D341Med (cell line): ENCODE measurements around the gene ATCAY.
A peak's percentile ranks its signal among the peaks of the same experiment; 100 is the strongest.

Experiments used
- DNase-seq: peaks from one replicate; pipeline ENCODE4 v3.0.0; 2012; ENCODE audit warnings: low spot score

Gene ATCAY

GRCh38 chr19:3970808-3971598, 90.5 kb downstream of the ATCAY start, which contains the start of gene DAPK3:
TSS of gene DAPK3 (minus strand) at chr19:3971099. CDS start at chr19:3969735, 1,364 bp downstream.
- peak; percentile 98 for DNase-seq

GRCh38 chr19:3975144-3975543, 94.7 kb downstream of the ATCAY start:
- no peak for DNase-seq

DNA sequence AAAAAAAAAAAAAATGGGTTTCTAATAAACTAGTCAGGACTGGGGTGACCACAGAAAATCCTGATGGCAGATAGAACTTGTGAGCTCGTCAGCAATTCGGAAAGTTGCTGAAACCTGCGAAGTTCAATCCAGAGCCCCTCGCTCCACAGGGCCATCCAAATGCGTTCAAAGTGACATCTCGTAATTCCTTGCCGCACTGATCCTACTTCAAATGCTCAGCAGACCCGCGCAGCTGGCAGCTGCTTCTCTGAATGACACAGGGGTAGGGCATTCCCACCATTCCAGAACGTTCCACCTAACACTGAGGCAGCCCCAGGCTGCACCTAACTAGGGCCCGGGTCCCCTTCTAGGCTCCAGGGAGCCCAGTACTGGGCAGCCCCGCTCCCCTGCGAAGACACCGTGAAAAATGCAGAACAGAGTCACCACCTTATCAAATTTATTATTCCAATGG, 95.2 kb downstream of the ATCAY start:
- DNase-seq, result no peak

DNA sequence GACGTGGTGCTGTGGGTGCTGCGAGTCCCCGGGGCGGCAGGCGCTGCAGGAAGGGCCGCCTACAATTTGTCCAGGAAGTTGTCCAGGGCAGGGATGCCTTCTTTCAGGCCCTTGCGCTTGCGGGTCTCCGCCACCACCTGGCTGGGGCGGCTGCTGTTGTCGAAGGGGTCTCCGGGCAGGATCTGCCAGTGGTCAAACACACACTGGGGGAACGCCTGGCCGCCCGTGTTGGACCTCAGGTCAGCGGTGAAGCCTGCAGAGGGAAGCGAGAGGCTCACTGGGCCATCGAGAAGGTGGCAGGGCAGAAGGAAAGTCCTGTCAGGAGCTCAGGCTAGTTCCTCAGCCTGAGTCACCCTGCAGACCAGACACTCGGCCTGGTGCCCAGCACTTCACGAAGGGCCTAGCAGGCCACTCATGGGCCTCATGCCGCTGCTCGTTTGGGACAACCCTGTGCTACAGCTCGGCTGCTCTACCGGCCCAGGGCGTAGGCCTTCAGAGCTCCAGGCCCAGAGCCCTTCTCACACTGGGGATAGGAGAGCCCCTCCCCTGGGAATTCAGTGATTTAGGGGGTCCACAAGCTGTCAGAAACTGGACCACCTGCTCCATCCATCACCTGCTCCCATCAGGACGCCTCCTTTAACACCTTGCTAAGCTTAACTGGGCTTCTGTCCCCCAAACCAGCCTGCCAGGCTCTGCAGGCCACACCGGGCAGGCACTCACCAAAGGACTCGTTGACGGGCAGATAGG, 96.2 kb downstream of the ATCAY start:
- DNase-seq, result no peak
